Astrocyte of the spinal cord (primary cell): ENCODE measurements around the gene IL24.
"Not testable (repeated sequence)": the region's sequence is repeated elsewhere in the genome, so short reads cannot be mapped to it uniquely, and the experiment has no call there.

ENCODE experiments used
- DNase-seq: peaks from one replicate; pipeline ENCODE4 v3.0.0; 2011; ENCODE audit warnings: low read depth, low spot score
- H3K4me3 ChIP-seq: 2 replicates; pipeline ENCODE4 v1.5.1; 2011; ENCODE audit warnings: low read depth, mild to moderate bottlenecking, low read length, moderate library complexity
- in situ Hi-C: cut with HindIII; loops from 2 replicates; pipeline ENCODE4 v1.10.0; 2017; ENCODE audit warnings: low sequenced_read_pairs
- TF ChIP-seq, protein P1 (sequence below): IDR thresholded peaks from 2 replicates; pipeline ENCODE4 v1.5.1; 2012; ENCODE audit warnings: low read depth, mild to moderate bottlenecking, low read length, inconsistent platforms

IL24 gene

DNA sequence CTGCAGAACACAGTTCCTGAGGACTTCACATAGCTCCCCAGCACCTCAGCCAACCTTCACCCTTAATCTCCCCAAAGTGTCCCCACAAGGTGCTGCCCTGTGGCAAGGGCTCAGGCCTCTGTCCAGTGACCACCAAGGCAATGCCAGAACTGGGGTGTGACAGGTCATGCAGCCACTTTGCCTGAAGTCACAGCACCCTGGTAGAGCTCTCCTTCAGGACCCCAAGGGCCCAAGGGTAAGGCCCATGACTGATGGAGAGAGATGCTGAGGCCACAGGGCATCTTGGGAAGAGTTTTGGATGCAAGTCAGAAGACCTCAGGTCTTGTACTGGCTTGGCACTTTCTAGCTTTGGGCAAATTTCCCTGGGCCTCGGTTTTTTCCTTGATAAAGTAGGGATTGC, 25.3 kb downstream of the IL24 start:
- no peak for DNase-seq
- TF ChIP-seq, protein P1, sequence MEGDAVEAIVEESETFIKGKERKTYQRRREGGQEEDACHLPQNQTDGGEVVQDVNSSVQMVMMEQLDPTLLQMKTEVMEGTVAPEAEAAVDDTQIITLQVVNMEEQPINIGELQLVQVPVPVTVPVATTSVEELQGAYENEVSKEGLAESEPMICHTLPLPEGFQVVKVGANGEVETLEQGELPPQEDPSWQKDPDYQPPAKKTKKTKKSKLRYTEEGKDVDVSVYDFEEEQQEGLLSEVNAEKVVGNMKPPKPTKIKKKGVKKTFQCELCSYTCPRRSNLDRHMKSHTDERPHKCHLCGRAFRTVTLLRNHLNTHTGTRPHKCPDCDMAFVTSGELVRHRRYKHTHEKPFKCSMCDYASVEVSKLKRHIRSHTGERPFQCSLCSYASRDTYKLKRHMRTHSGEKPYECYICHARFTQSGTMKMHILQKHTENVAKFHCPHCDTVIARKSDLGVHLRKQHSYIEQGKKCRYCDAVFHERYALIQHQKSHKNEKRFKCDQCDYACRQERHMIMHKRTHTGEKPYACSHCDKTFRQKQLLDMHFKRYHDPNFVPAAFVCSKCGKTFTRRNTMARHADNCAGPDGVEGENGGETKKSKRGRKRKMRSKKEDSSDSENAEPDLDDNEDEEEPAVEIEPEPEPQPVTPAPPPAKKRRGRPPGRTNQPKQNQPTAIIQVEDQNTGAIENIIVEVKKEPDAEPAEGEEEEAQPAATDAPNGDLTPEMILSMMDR: no peak
- in situ Hi-C loops: no loop called here
- H3K4me3 ChIP-seq: no peak overlapping the region

DNA sequence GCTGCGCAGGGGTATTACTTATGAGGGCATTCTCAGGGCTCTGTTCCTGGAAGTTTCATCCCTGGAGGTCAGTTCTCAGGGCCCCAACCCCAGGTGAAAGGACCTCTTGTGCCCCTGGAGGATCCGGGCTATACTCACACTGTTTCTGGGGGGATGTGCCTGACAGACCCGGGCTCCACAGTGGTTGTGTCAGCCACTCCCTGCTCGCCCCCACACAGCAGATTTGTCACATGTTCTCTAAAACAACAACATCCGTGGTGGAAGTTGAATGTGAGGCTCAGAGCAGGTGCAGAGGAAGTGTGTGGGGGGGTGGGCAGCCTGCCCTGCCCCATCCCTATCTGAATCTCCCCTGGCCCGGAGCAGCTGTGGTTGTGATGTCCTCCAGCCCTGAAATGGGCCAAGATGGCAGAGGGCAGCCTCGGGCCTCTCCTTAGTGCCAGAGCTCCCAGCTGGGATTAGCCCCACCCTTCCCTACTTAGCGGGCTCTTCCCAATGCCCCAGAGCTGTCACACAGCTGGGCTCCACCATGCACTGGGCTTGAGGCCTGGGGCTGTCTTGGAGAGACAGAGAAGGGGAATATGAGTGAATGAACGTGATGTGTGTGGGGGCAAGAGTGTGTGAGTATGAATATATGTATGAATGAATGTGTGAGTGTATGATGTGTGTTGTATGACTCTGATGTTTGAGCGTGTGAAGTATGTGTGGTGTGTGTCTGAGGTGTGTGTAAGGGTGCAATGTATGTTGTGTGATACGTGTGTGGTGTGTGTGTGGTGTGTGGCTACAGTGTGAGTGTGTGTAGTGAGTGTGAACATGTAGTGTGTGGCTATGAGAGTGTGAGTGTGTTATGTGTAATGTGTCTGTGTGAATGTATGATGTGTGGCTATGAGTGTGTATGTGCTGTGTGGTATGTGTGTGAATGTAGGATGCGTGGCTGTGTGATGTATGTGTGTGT, 26.0 kb downstream of the IL24 start:
- in situ Hi-C loops: no loop called here
- DNase-seq: no peak
- TF ChIP-seq, protein P1: no peak
- no peak overlapping the region for H3K4me3 ChIP-seq

DNA sequence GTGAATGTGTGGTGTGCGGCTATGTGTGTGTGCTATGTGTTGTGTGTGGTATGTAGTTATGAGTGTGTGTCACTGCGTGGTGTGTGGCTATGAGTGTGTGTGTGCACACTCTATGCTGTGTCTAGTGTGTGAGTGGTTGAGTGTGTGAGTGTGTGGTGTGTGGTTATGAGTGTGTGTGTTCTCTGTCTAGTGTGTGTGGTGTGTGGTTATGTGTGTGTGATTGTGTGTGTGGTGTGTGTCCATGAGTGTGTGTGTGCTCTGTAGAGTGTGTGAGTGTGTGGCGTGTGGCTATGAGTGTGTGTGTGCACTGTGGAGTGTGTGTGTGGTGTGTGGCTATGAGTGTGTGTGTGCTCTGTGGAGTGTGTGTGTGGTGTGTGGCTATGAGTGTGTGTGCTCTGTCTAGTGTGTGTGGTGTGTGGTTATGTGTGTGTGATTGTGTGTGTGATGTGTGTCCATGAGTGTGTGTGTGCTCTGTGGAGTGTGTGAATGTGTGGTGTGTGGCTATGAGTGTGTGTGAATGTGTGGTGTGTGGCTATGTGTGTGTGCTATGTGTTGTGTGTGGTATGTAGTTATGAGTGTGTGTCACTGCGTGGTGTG, 26.8 kb downstream of the IL24 start:
- H3K4me3 ChIP-seq, DNase-seq, in situ Hi-C loops: not testable (repeated sequence)

DNA sequence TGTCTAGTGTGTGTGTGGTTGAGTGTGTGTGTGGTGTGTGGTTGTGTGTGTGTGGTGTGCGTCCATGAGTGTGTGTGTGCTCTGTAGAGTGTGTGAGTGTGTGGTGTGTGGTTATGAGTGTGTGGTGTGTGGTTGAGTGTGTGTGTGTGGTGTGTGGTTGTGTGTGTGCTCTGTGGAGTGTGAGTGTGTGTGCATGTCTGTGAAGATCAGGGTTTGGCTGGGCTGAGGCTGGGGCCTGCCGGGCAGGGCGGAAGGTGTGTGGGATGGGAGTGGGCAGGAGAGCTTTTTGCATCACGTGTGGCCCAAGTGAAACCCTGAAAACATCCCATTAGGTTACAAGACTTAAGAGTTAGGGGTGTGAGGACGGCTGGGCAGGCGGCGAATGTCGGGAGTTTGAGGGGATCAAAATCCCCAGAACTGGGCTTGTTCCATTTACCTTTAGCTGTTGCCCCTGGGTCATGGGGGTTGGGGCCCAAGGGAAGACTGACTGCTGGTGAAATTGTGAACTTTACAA, 27.4 kb downstream of the IL24 start:
- TF ChIP-seq, protein P1: no peak
- in situ Hi-C loops: no loop called here
- no peak overlapping the region for H3K4me3 ChIP-seq
- no peak for DNase-seq

DNA sequence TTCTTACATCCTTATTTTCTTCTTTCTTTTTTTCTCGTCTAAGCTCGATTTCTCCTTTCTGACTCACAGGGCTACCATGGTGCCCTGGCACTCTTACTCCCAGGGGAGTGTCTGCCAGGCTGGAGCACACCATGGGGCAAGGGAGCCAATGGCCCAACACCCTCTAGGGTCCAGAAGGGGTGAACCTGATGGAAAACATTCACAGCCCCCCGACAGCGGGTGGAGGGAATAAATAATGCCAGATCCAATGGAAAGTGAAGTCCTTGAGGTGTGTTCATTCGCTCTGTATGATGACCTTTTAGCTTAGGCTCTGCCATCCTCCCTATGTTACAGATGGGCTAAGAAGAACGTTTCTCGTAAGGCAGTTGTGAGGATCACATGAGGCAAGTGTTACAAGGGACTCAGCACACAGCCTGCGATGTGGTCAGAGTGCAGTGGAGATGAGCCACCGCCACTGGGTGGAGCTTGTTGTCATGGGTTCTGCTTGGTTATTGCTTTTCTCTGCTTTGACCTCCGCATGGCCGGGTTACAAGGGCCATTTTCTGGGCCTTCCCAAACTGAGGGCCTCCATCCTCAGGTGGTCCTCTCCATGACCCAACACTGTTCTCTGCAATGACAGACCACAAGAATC, 28.0 kb downstream of the IL24 start:
- DNase-seq: no peak
- H3K4me3 ChIP-seq: no peak overlapping the region
- in situ Hi-C loops: no loop called here
- TF ChIP-seq, protein P1: no peak

DNA sequence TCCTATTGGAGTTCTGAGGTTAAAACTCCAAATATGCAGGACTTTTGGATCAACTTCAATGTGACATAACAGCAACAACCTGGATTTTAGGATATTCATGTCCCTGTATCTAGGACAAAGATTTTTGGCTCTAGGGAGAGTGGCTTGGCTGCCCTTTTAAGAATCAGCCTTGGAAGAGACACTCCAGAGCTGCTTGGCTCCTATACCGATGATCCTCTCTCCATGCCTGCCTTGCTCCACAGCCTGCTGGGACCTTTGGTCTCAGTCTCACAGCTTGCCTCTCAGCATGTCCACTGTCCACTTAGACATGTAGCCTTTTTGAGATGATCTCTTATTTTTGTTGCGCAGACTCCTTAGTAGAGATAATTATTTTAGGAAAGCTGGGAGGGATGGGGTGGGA, 29.0 kb downstream of the IL24 start:
- DNase-seq: no peak
- in situ Hi-C loops: no loop called here
- no peak overlapping the region for H3K4me3 ChIP-seq
- TF ChIP-seq, protein P1: no peak
